Stimulated activated naive CD4-positive, alpha-beta T cell (primary cell): ENCODE measurements around the gene RPS27.
"Not testable (repeated sequence)": the region's sequence is repeated elsewhere in the genome, so short reads cannot be mapped to it uniquely, and the experiment has no call there.

Experiments used
- DNase-seq, 6 experiments: peaks; one replicate each; lab custom pipeline; 2025; lab: John Stamatoyannopoulos, UW

The RPS27 gene

DNA sequence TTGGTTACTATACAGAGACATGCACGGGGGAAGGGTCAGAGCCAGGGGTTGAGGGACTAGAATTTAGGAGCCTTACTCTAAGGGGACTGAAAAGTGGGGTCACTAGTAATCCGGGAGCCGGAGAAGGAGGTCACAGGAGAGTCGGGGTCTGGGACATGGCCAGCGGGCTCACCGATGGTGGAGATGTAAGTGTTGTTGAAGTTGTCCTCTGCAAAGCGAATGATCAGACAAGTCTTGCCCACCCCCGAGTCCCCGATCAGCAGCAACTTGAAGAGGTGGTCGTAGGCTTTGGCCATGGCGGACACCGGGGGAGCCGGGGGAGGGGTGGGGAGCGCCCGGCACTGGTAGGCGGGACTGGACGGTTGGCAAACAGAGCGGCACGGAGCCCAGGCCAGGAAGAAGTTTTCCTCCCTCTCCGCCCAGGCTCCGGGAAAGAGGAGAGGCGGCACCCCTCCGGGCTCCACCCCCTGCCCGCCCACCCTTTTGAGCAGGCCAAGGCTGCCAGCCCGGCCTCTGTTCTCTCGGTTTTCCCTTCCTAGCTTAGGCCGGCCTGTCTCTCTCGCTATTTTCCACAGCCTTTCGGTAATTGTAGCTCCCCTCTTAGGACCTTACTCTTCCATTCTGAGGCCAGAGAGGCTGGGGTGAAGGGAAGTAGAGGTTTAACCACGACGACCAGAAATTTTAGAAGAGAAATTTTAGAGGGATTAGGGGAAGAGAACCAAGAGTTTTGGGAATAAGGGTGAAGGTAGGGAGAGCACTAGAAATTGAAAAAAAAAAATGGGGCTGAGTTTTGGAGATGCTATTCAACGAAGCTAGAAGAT is 4.4 kb upstream of the RPS27 start, which contains the start of gene RAB13:
RAB13 (minus strand) TSS at position 399 of the 821 bp plus-strand sequence; CDS start at position 296, 103 bp downstream.
- DNase-seq: peak in 1 of 6 experiments; percentile 30

DNA sequence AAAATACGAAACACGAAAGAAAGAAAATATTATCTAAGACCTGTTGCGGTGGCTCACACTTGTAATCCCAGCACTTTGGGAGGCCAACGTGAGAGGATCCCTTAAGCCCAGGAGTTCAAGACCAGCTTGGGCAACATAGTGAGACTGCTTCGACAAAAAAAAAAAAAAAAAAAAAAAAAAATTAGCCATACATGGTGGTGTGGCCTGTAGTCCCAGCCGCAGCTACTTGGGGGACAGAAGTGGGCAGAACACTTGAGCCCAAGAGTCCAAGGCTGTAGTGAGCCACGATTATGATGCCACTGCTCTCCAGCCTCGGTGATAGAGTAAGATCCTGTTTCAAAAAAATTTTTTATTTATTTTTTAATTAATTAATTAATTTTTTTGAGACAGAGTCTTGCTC is 2.9 kb upstream of the RPS27 start:
- no peak for DNase-seq

DNA sequence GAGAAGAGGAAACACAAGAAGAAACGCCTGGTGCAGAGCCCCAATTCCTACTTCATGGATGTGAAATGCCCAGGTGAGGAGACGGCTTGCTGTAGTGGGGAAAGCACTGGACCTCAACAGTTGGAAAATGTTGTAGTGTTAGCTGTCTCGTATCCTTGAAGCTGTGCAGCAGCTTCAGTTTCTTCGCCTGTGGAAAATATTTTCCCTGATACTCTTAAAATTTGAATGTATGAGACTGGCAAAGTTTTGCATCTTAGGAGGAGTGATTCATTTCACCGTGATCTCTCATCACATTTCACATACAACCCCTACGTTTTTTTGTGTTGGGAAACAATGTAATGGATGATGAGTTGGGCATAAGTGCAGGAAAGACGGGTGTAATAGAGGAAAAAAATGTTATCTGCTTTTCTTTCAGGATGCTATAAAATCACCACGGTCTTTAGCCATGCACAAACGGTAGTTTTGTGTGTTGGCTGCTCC is 629 bp downstream of the RPS27 start:
- no peak for DNase-seq

DNA sequence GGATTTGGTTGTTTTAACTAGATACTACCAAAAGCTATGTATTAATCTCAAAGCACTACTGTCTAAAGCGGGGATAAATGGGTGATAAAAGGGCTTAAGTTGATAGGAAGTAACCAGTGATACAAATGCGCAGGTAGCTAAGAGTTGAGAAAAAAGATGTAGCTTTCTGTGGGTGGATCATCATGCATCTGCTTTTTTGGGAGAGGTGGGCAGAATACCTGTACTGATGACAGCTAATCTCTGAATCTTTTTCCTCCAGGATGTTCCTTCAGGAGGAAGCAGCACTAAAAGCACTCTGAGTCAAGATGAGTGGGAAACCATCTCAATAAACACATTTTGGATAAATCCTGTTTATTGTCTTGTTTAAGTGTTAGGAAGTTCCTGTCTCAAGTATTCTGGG is 1.2 kb downstream of the RPS27 start:
- DNase-seq: peak in 1 of 6 experiments; percentile 35

DNA sequence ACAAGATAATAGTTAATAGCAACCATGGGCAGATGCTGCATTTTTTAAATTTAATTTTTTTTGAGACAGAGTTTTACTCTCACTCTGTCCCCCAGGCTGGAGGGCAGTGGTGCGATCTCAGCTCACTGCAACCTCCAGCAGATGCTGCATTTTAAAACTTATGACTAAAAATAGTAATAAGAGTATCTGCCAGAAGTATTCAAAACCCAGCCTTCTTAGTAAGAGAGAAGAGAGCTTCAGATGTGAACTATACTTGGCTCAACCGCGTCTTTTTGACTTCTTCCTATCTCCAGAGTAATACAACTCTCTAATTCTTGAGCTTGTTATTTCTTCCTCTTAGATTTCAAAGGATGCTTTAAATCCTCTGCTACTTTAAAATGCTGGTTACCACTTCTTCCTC is 4.6 kb downstream of the RPS27 start:
- no peak for DNase-seq

GRCh38 chr1:153995640-153996039 is 5.1 kb downstream of the RPS27 start:
- DNase-seq: peak in 1 of 6 experiments; percentile 15

- not testable (repeated sequence) for DNase-seq
Observed at GRCh38 chr1:153996882-153997281, 6.3 kb downstream of the RPS27 start.

GRCh38 chr1:154000420-154000819 is 9.9 kb downstream of the RPS27 start:
- no peak for DNase-seq

DNA sequence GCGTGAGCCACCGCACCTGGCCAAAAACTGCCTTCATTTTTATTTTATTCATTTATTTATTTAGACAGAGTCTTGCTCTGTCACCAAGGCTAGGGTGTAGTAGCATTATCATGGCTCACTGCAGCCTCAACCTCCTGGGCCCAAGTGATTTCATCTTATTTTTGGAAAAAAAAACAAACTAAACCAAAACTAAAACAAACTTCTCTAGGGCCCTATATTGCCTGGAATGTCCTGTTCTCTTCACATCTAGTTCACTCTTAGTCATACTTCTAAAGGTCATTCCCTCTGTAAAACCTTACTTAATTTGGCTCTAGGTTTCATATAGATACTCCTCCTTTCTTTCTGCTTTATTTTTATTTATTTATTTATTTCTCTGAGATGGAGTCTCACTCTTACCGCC is 15.6 kb downstream of the RPS27 start:
- no peak for DNase-seq

- DNase-seq: no peak
Observed at GRCh38 chr1:154012129-154012528, 21.6 kb downstream of the RPS27 start.

DNA sequence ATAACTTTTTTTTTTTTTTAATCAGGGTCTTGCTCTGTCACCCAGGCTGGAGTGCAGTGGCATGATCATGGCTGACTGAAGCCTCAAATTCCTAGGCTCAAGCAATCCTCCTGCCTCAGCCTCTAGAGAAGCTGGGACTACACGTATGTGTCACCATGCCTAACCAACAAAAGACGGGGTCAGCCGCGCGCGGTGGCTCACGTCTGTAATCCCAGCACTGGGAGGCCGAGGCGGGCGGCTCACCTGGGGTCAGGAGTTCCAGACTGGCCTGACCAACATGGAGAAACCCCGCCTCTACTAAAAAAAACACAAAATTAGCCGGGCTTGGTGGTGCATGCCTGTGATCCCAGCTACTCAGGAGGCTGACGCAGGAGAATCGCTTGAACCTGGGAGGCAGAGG is 22.0 kb downstream of the RPS27 start:
- not testable (repeated sequence) for DNase-seq

DNA sequence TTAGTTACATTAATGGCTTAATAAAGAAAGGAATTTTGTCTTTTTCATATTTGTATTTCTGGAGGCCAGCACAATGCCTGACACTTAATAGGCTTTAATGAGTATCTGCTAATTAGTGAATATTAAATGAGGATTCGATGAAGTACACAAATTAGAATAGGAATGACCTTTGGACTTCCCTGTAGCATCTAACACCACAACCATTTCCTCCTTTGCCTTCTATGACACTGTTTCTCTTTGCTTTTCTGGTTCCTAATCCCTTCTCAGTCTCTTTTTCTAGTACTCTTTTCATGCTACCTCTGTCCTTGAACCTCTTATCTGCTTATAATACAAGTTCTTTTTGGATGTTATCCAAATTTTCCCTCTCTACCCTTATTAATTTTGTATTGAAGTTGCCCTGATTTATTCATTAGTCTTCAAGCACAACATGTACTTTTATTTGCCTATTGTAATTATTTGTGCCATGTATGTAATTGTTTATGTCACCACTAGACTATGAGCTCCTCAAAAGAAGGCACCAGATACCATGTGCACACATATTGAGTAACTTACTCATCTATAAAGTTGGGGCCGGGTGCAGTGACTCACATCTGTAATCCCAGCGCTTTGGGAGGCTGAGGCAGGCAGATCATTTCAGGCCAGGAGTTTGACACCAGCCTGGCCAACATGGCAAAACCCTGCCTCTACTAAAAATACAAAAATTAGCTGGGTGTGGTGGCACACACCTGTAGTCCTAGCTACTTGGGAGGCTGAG is 23.8 kb downstream of the RPS27 start:
- DNase-seq: no peak

GRCh38 chr1:154019269-154019668 is 28.7 kb downstream of the RPS27 start:
- no peak for DNase-seq

DNA sequence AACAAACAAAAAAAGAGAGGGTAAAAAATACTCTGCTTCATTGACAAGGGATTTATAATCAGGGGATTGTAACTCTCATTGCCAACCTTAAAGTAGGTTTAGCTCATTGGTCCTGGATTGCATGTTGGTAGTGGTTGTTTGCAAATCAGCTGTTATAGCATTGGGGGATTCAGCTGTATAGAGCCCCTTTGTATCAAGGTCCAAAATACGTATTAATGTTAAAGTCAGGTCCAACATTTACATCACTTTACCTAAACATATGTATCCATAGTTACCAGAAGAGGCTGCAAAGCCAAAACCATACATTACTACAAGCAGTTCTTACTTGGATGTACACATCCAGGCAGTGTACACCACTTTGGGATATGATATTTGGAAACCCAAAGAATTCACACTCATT is 29.4 kb downstream of the RPS27 start:
- no peak for DNase-seq

- DNase-seq: not testable (repeated sequence)
Observed at GRCh38 chr1:154033697-154034096, 43.1 kb downstream of the RPS27 start.
